GM12878 (cell line): Measurements from ENCODE around the gene TNRC6C. TPM values are rescaled to one million over a fixed set of nuclear protein-coding genes. Genes with fewer than 3 reads are reported as not detected.

Experiments
- CBFB ChIP-seq: IDR thresholded peaks from 2 replicates; pipeline ENCODE4 v1.6.1; 2016; ENCODE audit warnings: antibody characterized with exemption, low read depth
- CREM ChIP-seq: IDR thresholded peaks from 2 replicates; pipeline ENCODE4 v1.6.1; 2014; ENCODE audit warnings: antibody characterized with exemption, low read depth
- E2F4 ChIP-seq: IDR thresholded peaks from 2 replicates; pipeline ENCODE4 v1.6.1; 2012; ENCODE audit warnings: low read depth, low read length, improper control_type of control experiment
- FOXM1 ChIP-seq: IDR thresholded peaks from 2 replicates; pipeline ENCODE4 v1.6.1; 2012; ENCODE audit warnings: low read depth, mild to moderate bottlenecking, inconsistent platforms, low read length, moderate library complexity
- GABPA ChIP-seq: IDR thresholded peaks from 2 replicates; pipeline ENCODE4 v1.6.1; 2014; ENCODE audit warnings: antibody characterized with exemption, low read depth, mild to moderate bottlenecking, inconsistent platforms
- KDM1A ChIP-seq: fragments of 200-600 bp; sonication (generic); IDR thresholded peaks from 2 replicates; pipeline ENCODE4 v1.6.1; 2016; ENCODE audit warnings: borderline replicate concordance
- NR2C1 ChIP-seq: fragments of 450-650 bp; IDR thresholded peaks from 2 replicates; pipeline ENCODE4 v1.6.1; 2017; ENCODE audit warnings: antibody characterized with exemption, mild to moderate bottlenecking, moderate library complexity
- PAX5 ChIP-seq: IDR thresholded peaks from 2 replicates; pipeline ENCODE4 v1.6.1; 2011; ENCODE audit warnings: low read depth, low read length, borderline replicate concordance
- PBX3 ChIP-seq: IDR thresholded peaks from 2 replicates; pipeline ENCODE4 v1.6.1; 2011; ENCODE audit warnings: mild to moderate bottlenecking, low read depth, low read length, moderate library complexity; ENCODE audit not compliant: insufficient replicate concordance
- POLR2AphosphoS2 ChIP-seq: IDR thresholded peaks from 2 replicates; pipeline ENCODE4 v1.6.1; 2011; ENCODE audit warnings: low read depth, mild to moderate bottlenecking, low read length, improper control_type of control experiment, moderate library complexity
- RELB ChIP-seq: fragments of 450-650 bp; IDR thresholded peaks from 2 replicates; pipeline ENCODE4 v1.6.1; 2017; ENCODE audit warnings: low read depth, mild to moderate bottlenecking, moderate library complexity
- RFX5 ChIP-seq: IDR thresholded peaks from 2 replicates; pipeline ENCODE4 v1.6.1; 2011; ENCODE audit warnings: low read depth, low read length, improper control_type of control experiment
- SMARCA5 ChIP-seq: fragments of 450-650 bp; IDR thresholded peaks from 2 replicates; pipeline ENCODE4 v1.6.1; 2017; ENCODE audit warnings: mild to moderate bottlenecking
- SP1 ChIP-seq: IDR thresholded peaks from one replicate; pipeline ENCODE4 v1.6.1; 2011; ENCODE audit warnings: low read depth, low read length
- SPI1 ChIP-seq: IDR thresholded peaks from 2 replicates; pipeline ENCODE4 v1.6.1; 2011; ENCODE audit warnings: low read depth, mild to moderate bottlenecking, low read length, moderate library complexity, borderline replicate concordance; ENCODE audit not compliant: insufficient read depth
- TCF12 ChIP-seq: IDR thresholded peaks from 2 replicates; pipeline ENCODE4 v1.6.1; 2011; ENCODE audit warnings: low read depth, mild to moderate bottlenecking, low read length
- USF1 ChIP-seq: IDR thresholded peaks from 2 replicates; pipeline ENCODE4 v1.6.1; 2011; ENCODE audit warnings: borderline replicate concordance, low read depth, mild to moderate bottlenecking, moderate library complexity, mixed read lengths, low read length; ENCODE audit not compliant: insufficient read depth; ENCODE audit errors: extremely low read length
- YY1 ChIP-seq: IDR thresholded peaks from 2 replicates; pipeline ENCODE4 v1.6.1; 2011; ENCODE audit warnings: low read depth, mild to moderate bottlenecking, low read length
- ZNF274 ChIP-seq: IDR thresholded peaks from one replicate; pipeline ENCODE4 v1.8.0; 2011; ENCODE audit not compliant: insufficient read length, insufficient read depth
- ZNF622 ChIP-seq: fragments of 450-650 bp; IDR thresholded peaks from 2 replicates; pipeline ENCODE4 v1.6.1; 2017; ENCODE audit warnings: mild to moderate bottlenecking, inconsistent platforms
- ZNF687 ChIP-seq: fragments of 450-650 bp; IDR thresholded peaks from 2 replicates; pipeline ENCODE4 v1.6.1; 2017; ENCODE audit warnings: mild to moderate bottlenecking, moderate library complexity
- ZZZ3 ChIP-seq: IDR thresholded peaks from 2 replicates; pipeline ENCODE4 v1.6.1; 2011; ENCODE audit warnings: low read depth; ENCODE audit not compliant: control insufficient read depth, insufficient read length
- polyA plus RNA-seq, 11 experiments: library from polyadenylated mRNA; depleted of rRNA in 4 of 11; unstranded in 6 of 11; stranded (reverse) in 5 of 11; fragments of >200 nt; fragmentation: Nextera tagmentation in 4 of 11; fragmentation: Illumina TruSeq in 1 of 11; extraction: Ambion mirVana in 4 of 11; extraction: Trizol in 1 of 11; gene quantifications; 1 replicate in 1 of 11; 2 replicates in 10 of 11; pipeline versions ENCODE4 v1.2.1 to v1.2.3, GENCODE V29; 2011 to 2016; ENCODE audit warnings: inconsistent platforms in 2 of 11, missing spikeins in 2 of 11, low read depth in 1 of 11
- total RNA-seq, 4 experiments: library from RNA; depleted of rRNA in 3 of 4; stranded (reverse); fragments of >200 nt in 3 of 4; fragmentation: Illumina TruSeq in 1 of 4; extraction: Trizol in 1 of 4; gene quantifications; 2 replicates each; pipeline versions ENCODE4 v1.2.1 to v1.2.3, GENCODE V29; 2013 to 2021

Gene TNRC6C
- total and polyA plus RNA-seq, 10 of the 15 experiments (the other 5 are each of a cell fraction or from before 2014, with no cell fraction given): 0.40 to 6.1 (median 0.96) TPM

- peak; percentile 46; the same call in 1 of the 2 replicates for TF ChIP-seq PAX5
- no peak for TF ChIP-seq ZNF622
- no peak for TF ChIP-seq SP1
- TF ChIP-seq ZNF274: no peak
- no peak for TF ChIP-seq USF1
- no peak for TF ChIP-seq SMARCA5
- no peak for TF ChIP-seq E2F4
- no peak for TF ChIP-seq YY1
- TF ChIP-seq NR2C1: no peak
- peak; percentile 97 for TF ChIP-seq SPI1
- TF ChIP-seq ZZZ3: no peak
- no peak for TF ChIP-seq ZNF687
- no peak for TF ChIP-seq GABPA
- no peak for TF ChIP-seq FOXM1
- TF ChIP-seq KDM1A: no peak
- TF ChIP-seq RFX5: no peak
- TF ChIP-seq POLR2AphosphoS2: no peak
- TF ChIP-seq PBX3: no peak
- TF ChIP-seq CREM: no peak
- TF ChIP-seq CBFB: no peak
- TF ChIP-seq TCF12: no peak
- peak; percentile 71; the same call in 1 of the 2 replicates for TF ChIP-seq RELB
These were observed 41.6 kb upstream of the TNRC6C start (continued) for GRCh38 chr17:77916703-77917481.
